Activated CD4-positive, CD25-positive, alpha-beta regulatory T cell treated with anti-CD3 and anti-CD28 coated beads, Interleukin-2, amount 50 U/mL, for 24 hours (primary cell): Measurements from ENCODE around the gene BCR.

Source experiments
- ATAC-seq, 2 donors: fragments of 150-1000 bp; cut with Tn5 transposase; one replicate each; pipeline ENCODE4 v1.10.0; 2021; ENCODE audit warnings: mild to moderate bottlenecking in 1 of 2, moderate library complexity in 1 of 2

Gene BCR

GRCh38 chr22:23245799-23246136 lies 65.5 kb downstream of the BCR start:
- no peak for ATAC-seq

DNA sequence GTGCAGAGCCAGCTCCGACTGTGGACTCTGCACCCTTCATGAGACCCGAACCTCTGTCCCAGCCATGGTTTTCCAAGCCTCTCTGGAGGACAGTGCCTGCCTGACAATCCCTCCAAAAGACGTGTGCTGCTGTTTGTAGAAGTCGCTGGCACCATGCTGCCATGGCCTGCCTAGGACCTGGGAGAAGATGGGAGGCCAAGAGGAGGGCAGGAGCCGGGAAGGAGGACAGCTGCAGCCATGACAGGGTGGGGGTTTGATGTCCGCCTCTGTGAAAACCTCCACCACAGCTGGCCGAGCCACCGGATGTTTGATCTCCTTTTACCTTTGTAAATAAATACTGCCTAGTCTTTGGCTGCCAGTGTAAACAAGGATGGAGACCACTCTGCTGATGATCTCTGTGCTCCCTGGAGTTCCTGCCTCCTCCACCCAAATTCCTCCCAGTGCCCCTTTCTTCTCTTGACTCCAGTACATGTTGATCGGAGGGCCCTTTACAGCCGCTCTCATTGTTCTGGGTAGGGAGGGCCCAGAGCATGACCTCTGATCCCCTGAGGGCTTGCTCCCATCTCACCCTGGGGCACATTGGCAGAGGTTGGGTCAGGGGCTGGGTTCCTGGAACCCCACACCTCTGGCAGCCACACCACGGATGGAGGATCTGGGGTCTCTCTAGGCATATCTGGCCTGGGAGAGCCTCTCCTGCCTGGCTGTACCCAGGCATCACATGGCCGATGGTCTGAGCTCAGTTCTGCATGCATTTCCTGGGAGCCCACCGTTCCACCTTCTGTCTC lies 66.9 kb downstream of the BCR start:
- ATAC-seq, result no peak

DNA sequence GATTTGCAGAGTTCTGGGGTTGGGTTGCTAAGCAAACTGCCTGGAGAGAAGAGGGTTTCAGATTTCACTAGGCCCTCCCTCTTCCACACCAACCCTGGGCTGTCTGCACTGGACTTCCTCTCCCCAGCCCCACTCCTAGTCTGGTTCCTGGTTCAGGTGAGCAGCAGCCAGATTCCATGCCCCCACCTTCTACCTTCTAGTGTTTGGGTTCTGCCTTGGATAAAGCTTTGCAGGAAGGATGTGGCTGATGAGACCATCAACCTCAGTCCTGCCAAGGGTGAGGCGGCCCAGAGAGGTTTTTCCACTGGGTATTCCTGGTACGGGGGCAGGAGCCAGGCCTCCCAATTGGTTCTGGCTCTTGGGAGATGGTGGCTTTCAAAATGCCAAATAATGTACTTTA lies 68.3 kb downstream of the BCR start:
- no peak for ATAC-seq

DNA sequence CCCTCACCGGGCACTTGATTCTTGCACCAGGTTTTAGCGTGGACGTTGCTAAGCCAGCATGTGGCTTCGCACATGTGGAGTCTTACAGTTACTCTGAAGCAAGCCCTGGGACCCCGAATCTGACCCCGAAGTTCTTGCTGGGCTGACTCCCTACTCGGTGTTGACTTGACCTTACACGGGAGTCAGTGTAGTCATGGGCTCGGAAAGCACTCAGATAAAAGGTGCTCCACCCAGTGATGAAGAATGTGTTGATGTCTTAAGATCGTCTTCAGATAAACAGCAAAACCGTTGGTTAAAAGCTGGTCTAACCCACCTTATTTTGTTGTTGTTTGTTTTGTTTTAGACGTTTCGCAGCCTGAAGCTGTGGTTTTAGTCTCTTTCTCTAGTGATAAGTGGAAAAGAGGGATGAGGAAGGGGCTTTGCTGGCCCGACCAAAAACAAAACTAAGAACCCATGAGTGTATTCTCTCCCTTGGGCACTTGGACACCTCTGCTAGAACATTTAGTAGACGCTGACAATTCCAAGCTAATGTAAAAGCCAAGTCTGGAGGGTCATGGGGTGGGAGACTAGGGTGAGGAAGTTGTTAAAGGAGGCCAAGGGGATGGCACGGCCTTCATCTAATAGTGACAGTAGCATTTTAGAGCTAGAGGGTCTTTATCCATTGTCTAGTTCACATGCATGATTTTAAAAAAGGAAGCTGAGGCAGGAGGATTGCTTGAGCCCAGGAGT lies 69.9 kb downstream of the BCR start:
- no peak for ATAC-seq

- no peak for ATAC-seq
These were observed 70.6 kb downstream of the BCR start for GRCh38 chr22:23250785-23251363.

- ATAC-seq, result peak; percentile 53 to 65
These were observed 71.3 kb downstream of the BCR start for GRCh38 chr22:23251445-23252093.

GRCh38 chr22:23253475-23254055 lies 73.3 kb downstream of the BCR start:
- ATAC-seq, result no peak

- no peak for ATAC-seq
These were observed 75.3 kb downstream of the BCR start for GRCh38 chr22:23255506-23256170.

- ATAC-seq, result no peak
These were observed 76.0 kb downstream of the BCR start for GRCh38 chr22:23256171-23256932.

GRCh38 chr22:23256986-23257888 lies 76.9 kb downstream of the BCR start:
- no peak for ATAC-seq

DNA sequence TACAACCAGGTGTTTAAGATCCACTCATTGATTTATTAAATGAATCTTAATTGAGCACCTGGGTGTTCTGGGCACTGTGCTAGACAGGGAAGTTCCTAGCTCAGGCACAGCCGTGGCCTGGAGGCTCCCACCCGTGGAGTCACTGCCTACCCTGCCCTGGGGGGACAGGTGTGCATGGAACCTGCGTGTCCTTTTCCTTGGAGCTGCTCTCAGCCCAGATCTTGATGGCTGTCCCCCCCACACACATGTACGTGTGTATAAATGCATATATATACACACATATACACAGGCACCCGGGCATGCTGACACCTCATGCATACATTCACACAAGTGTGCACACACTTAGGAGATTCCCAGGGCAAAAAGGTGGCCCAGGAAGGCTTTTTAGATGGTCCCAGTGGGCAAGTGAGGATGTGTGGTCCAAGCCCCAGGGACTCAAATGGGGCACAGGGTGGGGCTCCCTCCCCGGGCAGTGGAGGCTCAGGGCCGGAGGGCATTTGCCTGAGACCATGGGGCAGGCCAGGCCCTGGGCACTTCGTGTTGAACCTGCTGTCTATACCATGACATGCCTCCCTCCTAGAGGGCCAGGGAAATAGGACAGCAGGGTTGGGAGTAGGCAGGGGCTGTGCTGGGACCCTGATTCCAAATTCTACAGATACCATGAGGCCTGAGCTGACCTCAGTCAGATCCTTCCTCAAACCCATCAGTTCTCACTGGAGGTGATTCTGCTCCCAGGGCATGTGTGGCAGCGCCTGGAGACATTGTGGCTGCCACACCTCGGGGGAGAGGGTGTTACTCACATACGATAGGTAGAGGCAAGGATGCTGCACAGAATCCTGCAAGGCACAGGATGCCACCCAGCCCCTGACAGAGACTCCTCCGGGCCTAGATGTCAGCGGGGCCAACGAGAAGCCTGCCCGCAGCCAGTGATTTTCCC lies 77.8 kb downstream of the BCR start:
- no peak for ATAC-seq

DNA sequence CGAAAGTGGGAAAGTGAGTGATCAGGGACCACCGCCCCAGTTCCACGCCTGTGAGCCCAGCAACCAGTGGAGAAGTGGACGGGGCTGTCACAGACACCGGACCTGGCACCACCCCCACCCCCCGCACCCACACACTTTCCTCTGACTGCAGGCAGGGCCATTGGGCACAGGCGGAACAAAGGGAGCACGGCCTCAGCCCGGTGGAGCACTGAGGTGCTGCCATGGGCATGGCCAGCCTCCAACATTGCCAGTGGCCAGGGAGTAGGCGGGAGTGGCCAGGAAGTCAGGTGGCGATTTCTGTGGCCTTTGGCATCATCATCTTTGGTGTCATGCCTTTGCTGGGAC lies 78.5 kb downstream of the BCR start:
- no peak for ATAC-seq

DNA sequence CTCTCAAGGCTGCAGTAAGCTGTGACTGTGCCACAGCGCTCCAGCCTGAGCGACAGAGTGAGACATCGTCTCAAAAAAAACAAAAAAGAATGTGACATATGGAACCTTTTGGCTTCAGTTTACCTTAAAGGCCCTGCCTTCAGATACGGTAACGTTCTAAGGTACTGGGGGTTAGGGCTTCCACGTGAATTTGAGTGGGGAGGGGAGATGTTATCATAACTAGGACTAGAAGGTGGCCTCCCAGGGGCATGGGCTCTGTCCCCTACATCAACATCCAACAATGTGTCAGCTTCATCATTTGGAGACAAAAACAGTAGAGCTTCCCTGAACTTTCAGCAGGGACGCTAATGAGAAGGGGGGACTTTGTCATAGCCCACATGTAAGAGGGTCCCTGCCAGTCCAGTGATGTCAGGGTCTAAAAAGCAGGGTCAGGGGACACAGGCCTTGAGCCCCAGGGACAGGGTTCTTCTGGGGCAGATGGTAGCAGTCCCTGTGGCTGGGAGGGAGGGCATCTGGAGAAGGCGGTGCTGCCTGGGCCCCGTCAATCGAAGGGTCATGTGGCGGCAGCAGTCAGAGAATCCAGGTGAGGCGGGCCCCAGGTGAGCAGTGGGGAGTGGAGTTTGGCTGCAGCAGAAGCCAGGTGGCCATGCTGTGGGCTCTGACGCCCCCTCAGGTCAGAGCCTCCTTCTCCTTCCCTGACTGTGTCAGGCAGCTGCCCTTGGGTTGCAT lies 79.8 kb downstream of the BCR start:
- no peak for ATAC-seq

- no peak for ATAC-seq
These were observed 80.6 kb downstream of the BCR start for GRCh38 chr22:23260645-23261581.

DNA sequence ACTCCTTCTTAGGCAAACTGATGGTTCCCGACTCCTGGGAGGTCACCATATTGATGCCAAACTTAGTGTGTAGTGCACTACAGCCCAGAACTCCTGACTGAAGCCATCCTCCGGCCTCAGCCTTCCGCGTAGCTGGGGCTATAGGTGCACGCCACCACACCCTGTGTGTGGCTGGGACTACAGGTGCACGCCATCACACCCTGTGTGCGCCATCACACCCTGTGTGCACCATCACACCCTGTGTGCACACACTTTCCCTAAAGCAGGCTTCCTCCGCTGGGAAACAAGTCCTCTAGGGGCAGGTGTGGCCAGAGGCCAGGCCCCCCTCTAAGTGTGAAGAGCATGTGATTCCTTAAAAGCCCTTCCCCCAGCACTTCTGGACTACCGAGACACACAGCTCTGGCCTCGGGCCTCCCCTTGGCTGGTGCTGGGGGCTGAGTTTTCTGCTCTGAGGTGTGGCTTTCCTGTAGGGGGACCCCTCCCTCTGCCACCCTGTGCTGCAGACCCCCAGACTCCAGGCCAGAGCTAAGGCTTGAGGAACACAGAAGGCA lies 81.7 kb downstream of the BCR start:
- ATAC-seq, result no peak

DNA sequence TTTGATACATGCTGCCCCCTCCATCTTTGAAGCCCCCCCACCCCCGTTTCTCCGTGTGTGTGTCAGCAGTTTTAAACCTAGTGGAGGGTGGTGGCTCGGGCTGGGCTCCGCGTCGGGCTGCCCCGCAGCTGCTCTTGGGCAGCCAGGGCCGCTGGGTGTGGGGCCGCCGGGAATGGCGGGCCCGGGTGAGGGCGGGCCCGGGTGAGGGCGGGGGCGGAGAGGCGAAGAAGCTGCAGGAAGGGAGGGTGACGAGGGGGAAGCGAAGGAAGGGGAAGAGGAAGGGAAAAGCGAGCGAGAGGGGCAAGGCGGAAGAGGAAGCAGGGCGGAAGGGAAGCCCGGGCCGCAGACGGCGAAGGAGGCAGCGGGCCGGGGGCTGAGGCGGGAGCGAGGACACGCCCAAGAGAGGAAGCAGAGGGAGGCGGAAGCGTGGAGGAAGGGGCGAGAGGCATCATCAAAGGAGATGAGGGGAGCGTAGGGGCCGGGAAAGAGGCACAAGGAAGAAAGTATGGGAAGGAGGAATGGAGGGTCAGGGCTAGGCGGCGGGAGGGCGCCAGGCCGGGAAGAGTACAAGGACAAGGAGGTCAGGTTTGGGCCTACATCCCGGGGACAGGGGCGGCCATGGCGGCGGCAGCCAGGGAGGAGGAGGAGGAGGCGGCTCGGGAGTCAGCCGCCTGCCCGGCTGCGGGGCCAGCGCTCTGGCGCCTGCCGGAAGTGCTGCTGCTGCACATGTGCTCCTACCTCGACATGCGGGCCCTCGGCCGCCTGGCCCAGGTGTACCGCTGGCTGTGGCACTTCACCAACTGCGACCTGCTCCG lies 82.4 kb downstream of the BCR start:
- no peak for ATAC-seq
